Hepatocyte (in vitro differentiated cells): ENCODE measurements around the gene DPPA5. TPM values are rescaled to one million over a fixed set of nuclear protein-coding genes. Genes with fewer than 3 reads are reported as not detected.

Experiments used
- DNase-seq: peaks from one replicate; pipeline ENCODE4 v3.0.0-alpha.2; 2016; ENCODE audit warnings: low spot score
- H2AFZ ChIP-seq: fragments of 200-600 bp; sonication (generic); 2 replicates; pipeline ENCODE4 v1.6.0; 2016; ENCODE audit warnings: antibody characterized with exemption, mild to moderate bottlenecking
- H3K27ac ChIP-seq: fragments of 200-600 bp; sonication (generic); 2 replicates; pipeline ENCODE4 v1.5.1; 2016; ENCODE audit warnings: mild to moderate bottlenecking
- H3K27me3 ChIP-seq: fragments of 200-600 bp; sonication (generic); 2 replicates; pipeline ENCODE4 v1.6.1; 2016
- H3K36me3 ChIP-seq: fragments of 200-600 bp; sonication (generic); replicated peaks from 2 replicates; pipeline ENCODE4 v1.5.1; 2016; ENCODE audit warnings: low read depth; ENCODE audit not compliant: insufficient read depth
- H3K4me1 ChIP-seq: fragments of 200-600 bp; sonication (generic); 2 replicates; pipeline ENCODE4 v1.5.1; 2016; ENCODE audit warnings: mild to moderate bottlenecking, moderate library complexity; ENCODE audit not compliant: insufficient read depth
- H3K4me2 ChIP-seq: fragments of 200-600 bp; sonication (generic); 2 replicates; pipeline ENCODE4 v1.6.0; 2016
- H3K4me3 ChIP-seq: fragments of 200-600 bp; sonication (generic); 2 replicates; pipeline ENCODE4 v1.5.1; 2016; ENCODE audit warnings: mild to moderate bottlenecking
- H3K79me2 ChIP-seq: fragments of 200-600 bp; sonication (generic); 2 replicates; pipeline ENCODE4 v1.6.0; 2017; ENCODE audit warnings: mild to moderate bottlenecking
- H3K9me2 ChIP-seq: fragments of 200-600 bp; sonication (generic); replicated peaks from 2 replicates; pipeline ENCODE4 v1.6.0; 2017; ENCODE audit warnings: mild to moderate bottlenecking; ENCODE audit not compliant: insufficient read depth
- H3K9me3 ChIP-seq: fragments of 200-600 bp; sonication (generic); 2 replicates; pipeline ENCODE4 v1.5.1; 2016; ENCODE audit warnings: low read depth, mild to moderate bottlenecking
- H4K20me1 ChIP-seq: fragments of 200-600 bp; sonication (generic); 2 replicates; pipeline ENCODE4 v1.6.0; 2016; ENCODE audit warnings: mild to moderate bottlenecking; ENCODE audit not compliant: insufficient read depth, poor library complexity, severe bottlenecking
- EZH2 ChIP-seq: fragments of 200-600 bp; sonication (generic); IDR thresholded peaks from 2 replicates; pipeline ENCODE4 v1.6.1; 2016; ENCODE audit warnings: antibody characterized with exemption, mild to moderate bottlenecking, borderline replicate concordance
- EZH2phosphoT487 ChIP-seq: fragments of 200-600 bp; sonication (generic); IDR thresholded peaks from one replicate; pipeline ENCODE4 v1.6.1; 2018; ENCODE audit warnings: antibody characterized with exemption, mild to moderate bottlenecking, low read depth, moderate library complexity; ENCODE audit not compliant: unreplicated experiment, severe bottlenecking
- WGBS: methylation state at CpG from one replicate; pipeline ENCODE4 v1.1.6; 2016; ENCODE audit warnings: low lambda C conversion rate; ENCODE audit errors: missing lambda C conversion rate; 5-methylcytosine and 5-hydroxymethylcytosine counted together
- polyA plus RNA-seq: library from polyadenylated mRNA; unstranded; fragments of >200 nt; fragmentation: Nextera tagmentation; extraction: Ambion mirVana; gene quantifications from 2 replicates; pipeline ENCODE4 v1.2.1, GENCODE V29; 2016
- total RNA-seq: library from RNA; depleted of rRNA; stranded (reverse); fragments of >200 nt; gene quantifications from 2 replicates; pipeline ENCODE4 v1.2.3, GENCODE V29; 2014
- TF ChIP-seq, protein P1 (sequence below): fragments of 200-600 bp; sonication (generic); IDR thresholded peaks from 2 replicates; pipeline ENCODE4 v1.5.1; 2016; ENCODE audit warnings: antibody characterized with exemption, mild to moderate bottlenecking; ENCODE audit not compliant: poor library complexity

DPPA5 gene, protein sequence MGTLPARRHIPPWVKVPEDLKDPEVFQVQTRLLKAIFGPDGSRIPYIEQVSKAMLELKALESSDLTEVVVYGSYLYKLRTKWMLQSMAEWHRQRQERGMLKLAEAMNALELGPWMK
- not detected in 2 replicates for total RNA-seq
- not detected in 2 replicates for polyA plus RNA-seq

DNA sequence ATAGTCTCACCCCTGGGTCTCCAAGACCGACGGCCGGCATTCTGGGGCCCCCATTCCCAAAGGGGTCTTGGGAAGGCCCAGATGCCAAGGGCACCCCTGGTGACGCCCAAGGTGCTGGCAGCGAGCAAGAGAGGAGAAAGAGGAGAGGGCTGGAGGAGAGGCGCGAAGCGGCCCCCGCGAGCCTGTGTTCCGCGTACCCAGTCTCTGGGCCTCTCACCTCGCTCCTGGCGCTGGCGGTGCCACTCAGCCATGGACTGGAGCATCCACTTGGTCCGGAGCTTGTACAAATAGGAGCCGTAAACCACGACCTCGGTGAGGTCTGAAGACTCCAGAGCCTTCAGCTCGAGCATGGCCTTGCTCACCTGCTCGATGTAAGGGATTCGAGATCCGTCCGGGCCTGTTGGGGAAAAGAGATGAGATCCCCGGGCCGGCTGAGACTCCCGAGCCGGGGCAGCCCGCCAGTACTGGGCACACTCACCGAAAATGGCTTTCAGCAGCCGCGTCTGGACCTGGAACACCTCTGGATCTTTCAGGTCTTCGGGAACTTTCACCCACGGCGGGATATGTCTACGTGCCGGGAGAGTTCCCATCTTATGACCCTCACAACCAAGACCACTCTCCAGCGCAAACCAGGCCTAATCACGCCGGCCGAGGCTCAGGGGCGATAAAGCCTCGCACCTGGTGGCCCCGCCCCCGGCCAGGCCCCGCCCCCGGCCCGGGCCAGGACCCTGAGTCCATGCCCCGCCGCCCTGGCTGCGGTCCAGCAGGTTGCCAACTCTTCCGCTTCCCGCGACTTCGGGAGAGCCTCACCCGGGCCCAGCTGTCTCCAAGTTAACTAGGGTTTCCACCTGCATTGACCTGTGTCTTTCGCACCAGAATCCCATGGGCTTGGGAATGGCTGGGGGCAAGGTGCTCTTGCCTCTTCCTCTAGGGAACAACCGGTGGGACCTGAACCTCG is at the start of gene DPPA5:
TSS of gene DPPA5 (minus strand) at position 641 of the 958 bp plus-strand sequence. CDS start at position 590, 51 bp downstream.
- Histone ChIP-seq H2AFZ (no peak within 1 kb of the TSS), H3K36me3 (no peaks in the 10 kb centered on the region), H3K79me2 (no peaks in the 10 kb centered on the region), H3K4me2 (no peak within 1 kb of the TSS), H3K9me2 (no peaks in the 10 kb centered on the region), H4K20me1 (no peaks in the 10 kb centered on the region), H3K4me3 (no peak within 1 kb of the TSS), H3K4me1 (no peaks in the 10 kb centered on the region), H3K9me3 (no peaks in the 10 kb centered on the region), H3K27me3 (peaks cover 13% of the 10 kb centered on the region), H3K27ac (no peak within 1 kb of the TSS)
- TF ChIP-seq, protein P1, sequence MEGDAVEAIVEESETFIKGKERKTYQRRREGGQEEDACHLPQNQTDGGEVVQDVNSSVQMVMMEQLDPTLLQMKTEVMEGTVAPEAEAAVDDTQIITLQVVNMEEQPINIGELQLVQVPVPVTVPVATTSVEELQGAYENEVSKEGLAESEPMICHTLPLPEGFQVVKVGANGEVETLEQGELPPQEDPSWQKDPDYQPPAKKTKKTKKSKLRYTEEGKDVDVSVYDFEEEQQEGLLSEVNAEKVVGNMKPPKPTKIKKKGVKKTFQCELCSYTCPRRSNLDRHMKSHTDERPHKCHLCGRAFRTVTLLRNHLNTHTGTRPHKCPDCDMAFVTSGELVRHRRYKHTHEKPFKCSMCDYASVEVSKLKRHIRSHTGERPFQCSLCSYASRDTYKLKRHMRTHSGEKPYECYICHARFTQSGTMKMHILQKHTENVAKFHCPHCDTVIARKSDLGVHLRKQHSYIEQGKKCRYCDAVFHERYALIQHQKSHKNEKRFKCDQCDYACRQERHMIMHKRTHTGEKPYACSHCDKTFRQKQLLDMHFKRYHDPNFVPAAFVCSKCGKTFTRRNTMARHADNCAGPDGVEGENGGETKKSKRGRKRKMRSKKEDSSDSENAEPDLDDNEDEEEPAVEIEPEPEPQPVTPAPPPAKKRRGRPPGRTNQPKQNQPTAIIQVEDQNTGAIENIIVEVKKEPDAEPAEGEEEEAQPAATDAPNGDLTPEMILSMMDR, result no peak
- TF ChIP-seq EZH2 (no peak), EZH2phosphoT487 (no peak)
- DNase-seq, result no peak
- 99% methylated on average over 44 of the region's 59 CpGs for WGBS

DNA sequence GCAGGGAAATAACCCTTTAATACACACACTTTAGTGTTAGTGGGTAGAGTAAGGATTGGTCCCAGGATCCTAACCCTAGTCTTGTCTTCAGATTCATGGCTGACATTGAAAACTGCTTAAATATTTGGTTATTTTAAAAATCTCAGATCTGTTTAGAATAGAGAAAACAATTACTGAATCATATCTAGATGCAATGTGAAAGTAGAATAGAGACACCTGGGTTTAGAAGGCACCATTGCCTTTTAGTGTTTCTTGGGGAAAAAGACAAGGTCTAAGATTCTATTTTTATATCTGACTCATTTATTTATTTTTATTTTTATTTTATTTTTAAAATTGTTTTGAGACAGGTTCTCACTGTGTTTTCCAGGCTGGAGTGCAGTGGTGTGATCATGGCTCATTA is 46.6 kb upstream of the DPPA5 start:
- H3K4me1 ChIP-seq, result no peaks in the 10 kb centered on the region
- H3K36me3 ChIP-seq, result no peaks in the 10 kb centered on the region
- H3K9me3 ChIP-seq, result no peaks in the 10 kb centered on the region
- no peak overlapping the region for H2AFZ ChIP-seq
- H3K4me3 ChIP-seq, result no peak overlapping the region
- no peak overlapping the region for H3K27ac ChIP-seq
- no peaks in the 10 kb centered on the region for H3K27me3 ChIP-seq
- no peak for DNase-seq
- H3K79me2 ChIP-seq, result no peaks in the 10 kb centered on the region
- H4K20me1 ChIP-seq, result no peaks in the 10 kb centered on the region
- TF ChIP-seq EZH2 (no peak), EZH2phosphoT487 (no peak)
- TF ChIP-seq, protein P1, result no peak
- no peak overlapping the region for H3K4me2 ChIP-seq
- H3K9me2 ChIP-seq, result no peaks in the 10 kb centered on the region

DNA sequence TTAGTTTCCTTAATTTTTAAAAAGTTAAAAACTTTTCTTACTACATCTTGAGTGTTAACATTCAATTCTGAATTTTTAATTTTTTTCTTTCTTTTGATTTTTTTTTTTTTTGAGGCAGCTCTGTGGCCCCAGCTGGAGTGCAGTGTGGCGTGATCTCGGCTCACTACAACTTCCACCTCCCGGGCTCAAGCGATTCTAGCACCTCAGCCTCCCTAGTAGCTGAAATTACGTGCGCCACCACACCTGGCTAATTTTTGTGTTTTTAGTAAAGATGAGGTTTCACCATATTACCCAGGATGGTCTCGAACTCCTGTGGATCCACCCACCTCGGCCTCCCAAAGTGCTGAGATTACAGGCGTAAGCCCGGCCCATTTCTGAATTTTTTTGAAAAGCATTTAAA is 41.8 kb upstream of the DPPA5 start:
- no peaks in the 10 kb centered on the region for H3K9me2 ChIP-seq
- H3K27me3 ChIP-seq, result no peaks in the 10 kb centered on the region
- no peak overlapping the region for H3K27ac ChIP-seq
- H3K36me3 ChIP-seq, result no peaks in the 10 kb centered on the region
- H3K79me2 ChIP-seq, result no peaks in the 10 kb centered on the region
- DNase-seq, result no peak
- H3K4me3 ChIP-seq, result no peak overlapping the region
- no peaks in the 10 kb centered on the region for H4K20me1 ChIP-seq
- TF ChIP-seq, protein P1, result no peak
- TF ChIP-seq EZH2 (no peak), EZH2phosphoT487 (no peak)
- no peak overlapping the region for H2AFZ ChIP-seq
- no peak overlapping the region for H3K4me2 ChIP-seq
- WGBS, result 94% methylated on average over 10 of the region's 10 CpGs
- H3K9me3 ChIP-seq, result no peaks in the 10 kb centered on the region
- H3K4me1 ChIP-seq, result no peaks in the 10 kb centered on the region
